ENCODE data around the gene DGKI.
"Not testable (repeated sequence)": the region's sequence is repeated elsewhere in the genome, so short reads cannot be mapped to it uniquely, and the experiment has no call there.

- not testable (repeated sequence) for TF ChIP-seq CTCF, EZH2 (IDR thresholded peaks at IDR 0.05)
Observed at GRCh38 chr7:137448572-137448971, 398.2 kb downstream of the DGKI start.

All from neural progenitor cell (in vitro differentiated cells).